Suprapubic skin (tissue), 3 donors: ENCODE results near the gene PLCG2.

Experiments used
- CTCF ChIP-seq, 2 donors: fragments of 200-600 bp in 1 of 2; fragments of 450-650 bp in 1 of 2; sonication (generic) in 1 of 2; IDR thresholded peaks; one replicate each; pipeline ENCODE4 v1.5.1; 2016 to 2019; ENCODE audit warnings: antibody characterized with exemption in 2 of 2, mild to moderate bottlenecking in 1 of 2, moderate library complexity in 1 of 2
- POLR2AphosphoS5 ChIP-seq, 3 donors: sonication (generic); formaldehyde crosslinking; IDR thresholded peaks; one replicate each; pipeline ENCODE4 v1.6.1; 2017; ENCODE audit warnings: antibody characterized with exemption in 3 of 3

GRCh38 chr16:81770008-81770407, 9.1 kb upstream of the PLCG2 start:
- TF ChIP-seq CTCF (IDR thresholded peaks at IDR 0.05) (no peak), POLR2AphosphoS5 (IDR thresholded peaks at IDR 0.05) (no peak)
